ENCODE measurements around the gene ANKRD44.

The ANKRD44 gene

DNA sequence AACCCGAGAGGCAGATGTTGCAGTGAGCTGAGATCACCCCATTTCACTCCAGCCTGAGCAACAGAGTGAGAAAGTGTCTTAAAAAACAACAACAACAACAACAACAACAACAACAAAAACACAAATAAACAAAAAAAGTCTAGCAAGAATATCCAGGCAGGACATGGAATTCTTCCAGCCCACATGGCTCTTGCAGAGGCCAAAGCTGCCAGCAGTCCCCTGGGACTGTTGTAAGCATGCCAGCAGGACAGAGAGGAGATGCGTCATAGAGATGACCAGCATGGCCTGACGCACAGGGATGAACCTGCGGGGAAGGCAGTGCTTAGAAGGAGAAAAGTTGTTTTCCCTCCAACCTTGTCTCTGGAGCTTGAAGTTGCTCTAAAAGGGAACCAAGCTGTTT, 201.8 kb downstream of the ANKRD44 start:
- H3K4me1 ChIP-seq (ENCODE audit: control insufficient read depth, insufficient read depth, low read length) = peaks cover 6% of the 10 kb centered on the region; the same call in 1 of the 2 replicates
- no peak overlapping the region for H3K4me3 ChIP-seq (ENCODE audit: low read depth, low read length)
- no peaks in the 10 kb centered on the region for H3K9me3 ChIP-seq (ENCODE audit: control insufficient read depth, insufficient read depth, low read length)
- H3K9ac ChIP-seq (ENCODE audit: low read depth, low read length) = no peak overlapping the region
- H3K27me3 ChIP-seq (ENCODE audit: control insufficient read depth, insufficient read depth, low read length) = no peaks in the 10 kb centered on the region
- H3K36me3 ChIP-seq (ENCODE audit: control insufficient read depth, insufficient read depth, low read length) = no peaks in the 10 kb centered on the region
- no peak overlapping the region for H3K27ac ChIP-seq (ENCODE audit: low read depth, low read length)

DNA sequence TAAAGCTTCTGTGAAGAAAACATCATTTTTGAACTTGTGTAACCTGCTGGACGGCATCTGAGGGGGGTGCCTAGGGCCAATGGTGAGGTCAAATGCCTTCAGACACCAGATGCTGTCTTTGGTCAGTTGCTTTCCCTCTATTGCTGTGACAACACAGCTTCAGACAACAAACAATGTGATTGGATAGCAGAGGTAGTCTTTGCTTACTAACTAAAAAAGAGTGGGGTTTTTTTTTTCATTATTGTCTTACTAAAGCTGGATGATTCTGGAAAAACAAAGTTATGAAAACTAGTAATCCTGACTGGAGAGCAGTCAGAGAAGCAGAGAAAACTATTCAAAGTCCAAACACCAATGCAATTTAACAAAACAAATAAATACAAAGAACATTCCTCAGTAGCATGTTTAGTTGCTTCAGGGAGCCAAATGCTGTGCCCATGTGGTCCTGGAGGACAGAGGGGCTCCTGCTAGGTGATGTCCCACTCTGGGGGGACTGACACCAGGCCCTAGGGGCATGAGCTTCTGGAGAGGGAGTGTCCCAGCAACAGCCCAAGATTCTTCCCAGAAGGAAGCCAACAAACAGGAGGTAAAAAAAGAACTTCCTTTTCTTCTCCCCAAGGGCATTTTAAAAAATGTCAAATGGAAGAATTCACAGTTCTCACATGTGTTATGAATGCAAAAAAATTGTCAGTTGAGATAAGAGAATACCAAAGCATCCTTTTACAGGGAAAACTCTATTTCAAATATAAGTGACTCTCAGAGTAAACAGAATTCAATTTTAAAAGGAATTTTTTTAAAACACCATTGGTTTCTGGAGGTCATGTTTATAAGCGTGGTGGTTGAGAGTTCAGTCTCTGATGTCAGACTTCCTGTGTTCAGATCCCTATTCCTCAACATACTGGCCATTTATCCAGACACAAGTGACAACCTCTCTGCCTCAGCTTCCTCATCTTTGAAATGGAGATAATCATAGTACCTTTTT, 203.0 kb downstream of the ANKRD44 start:
- peak overlapping the region; percentile 1 for H3K27ac ChIP-seq (ENCODE audit: low read depth, low read length)
- H3K36me3 ChIP-seq (ENCODE audit: control insufficient read depth, insufficient read depth, low read length) = no peaks in the 10 kb centered on the region
- H3K4me1 ChIP-seq (ENCODE audit: control insufficient read depth, insufficient read depth, low read length) = peaks cover 6% of the 10 kb centered on the region; the same call in 1 of the 2 replicates

GRCh38 chr2:197103363-197103762, 207.2 kb downstream of the ANKRD44 start:
- no peaks in the 10 kb centered on the region for H3K9me3 ChIP-seq (ENCODE audit: control insufficient read depth, insufficient read depth, low read length)
- H3K27me3 ChIP-seq (ENCODE audit: control insufficient read depth, insufficient read depth, low read length) = no peaks in the 10 kb centered on the region
- H3K4me1 ChIP-seq (ENCODE audit: control insufficient read depth, insufficient read depth, low read length) = peaks cover 6% of the 10 kb centered on the region; the same call in 1 of the 2 replicates
- no peak overlapping the region for H3K27ac ChIP-seq (ENCODE audit: low read depth, low read length)
- H3K4me3 ChIP-seq (ENCODE audit: low read depth, low read length) = no peak overlapping the region
- H3K9ac ChIP-seq (ENCODE audit: low read depth, low read length) = no peak overlapping the region
- no peaks in the 10 kb centered on the region for H3K36me3 ChIP-seq (ENCODE audit: control insufficient read depth, insufficient read depth, low read length)

More for the DNA sequence above, 203.0 kb downstream of the ANKRD44 start:
- H3K27me3 ChIP-seq (ENCODE audit: control insufficient read depth, insufficient read depth, low read length) = no peaks in the 10 kb centered on the region
- H3K9ac ChIP-seq (ENCODE audit: low read depth, low read length) = no peak overlapping the region
- no peak overlapping the region for H3K4me3 ChIP-seq (ENCODE audit: low read depth, low read length)
- no peaks in the 10 kb centered on the region for H3K9me3 ChIP-seq (ENCODE audit: control insufficient read depth, insufficient read depth, low read length)

GRCh38 chr2:197102231-197102630, 208.3 kb downstream of the ANKRD44 start:
- peaks cover 2% of the 10 kb centered on the region; the same call in 1 of the 2 replicates for H3K4me1 ChIP-seq (ENCODE audit: control insufficient read depth, insufficient read depth, low read length)
- no peak overlapping the region for H3K9ac ChIP-seq (ENCODE audit: low read depth, low read length)
- no peaks in the 10 kb centered on the region for H3K27me3 ChIP-seq (ENCODE audit: control insufficient read depth, insufficient read depth, low read length)
- no peak overlapping the region for H3K27ac ChIP-seq (ENCODE audit: low read depth, low read length)
- H3K36me3 ChIP-seq (ENCODE audit: control insufficient read depth, insufficient read depth, low read length) = no peaks in the 10 kb centered on the region
- no peaks in the 10 kb centered on the region for H3K9me3 ChIP-seq (ENCODE audit: control insufficient read depth, insufficient read depth, low read length)
- H3K4me3 ChIP-seq (ENCODE audit: low read depth, low read length) = no peak overlapping the region

DNA sequence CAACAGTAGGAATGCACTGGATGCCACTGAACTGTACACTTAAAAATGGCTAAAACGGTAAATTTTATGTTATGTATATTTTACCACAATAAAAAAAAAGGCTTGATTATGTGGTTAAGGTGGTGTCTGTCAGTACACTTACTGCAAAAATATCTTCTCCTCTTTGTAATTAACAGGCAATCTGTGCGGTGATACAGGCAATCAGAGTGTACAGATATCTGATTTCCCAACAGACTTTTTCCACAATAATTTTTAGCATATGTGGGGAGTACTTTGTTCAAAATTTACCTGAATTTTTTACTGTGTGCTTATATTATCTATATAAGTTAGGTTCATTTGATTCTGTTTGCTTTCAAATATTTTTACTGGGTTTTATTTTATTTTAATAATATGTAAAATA, 209.1 kb downstream of the ANKRD44 start:
- no peaks in the 10 kb centered on the region for H3K4me1 ChIP-seq (ENCODE audit: control insufficient read depth, insufficient read depth, low read length)

GRCh38 chr2:197097578-197098366, 212.8 kb downstream of the ANKRD44 start:
- Histone ChIP-seq H3K4me3 (ENCODE audit: low read depth, low read length) (no peak overlapping the region), H3K9me3 (ENCODE audit: control insufficient read depth, insufficient read depth, low read length) (no peaks in the 10 kb centered on the region), H3K36me3 (ENCODE audit: control insufficient read depth, insufficient read depth, low read length) (no peaks in the 10 kb centered on the region), H3K9ac (ENCODE audit: low read depth, low read length) (no peak overlapping the region), H3K27ac (ENCODE audit: low read depth, low read length) (no peak overlapping the region), H3K27me3 (ENCODE audit: control insufficient read depth, insufficient read depth, low read length) (no peaks in the 10 kb centered on the region), H3K4me1 (ENCODE audit: control insufficient read depth, insufficient read depth, low read length) (no peaks in the 10 kb centered on the region)

More for the DNA sequence above, 209.1 kb downstream of the ANKRD44 start:
- H3K27ac ChIP-seq (ENCODE audit: low read depth, low read length) = no peak overlapping the region
- no peaks in the 10 kb centered on the region for H3K9me3 ChIP-seq (ENCODE audit: control insufficient read depth, insufficient read depth, low read length)
- H3K4me3 ChIP-seq (ENCODE audit: low read depth, low read length) = no peak overlapping the region
- H3K27me3 ChIP-seq (ENCODE audit: control insufficient read depth, insufficient read depth, low read length) = no peaks in the 10 kb centered on the region
- no peaks in the 10 kb centered on the region for H3K36me3 ChIP-seq (ENCODE audit: control insufficient read depth, insufficient read depth, low read length)
- H3K9ac ChIP-seq (ENCODE audit: low read depth, low read length) = no peak overlapping the region

DNA sequence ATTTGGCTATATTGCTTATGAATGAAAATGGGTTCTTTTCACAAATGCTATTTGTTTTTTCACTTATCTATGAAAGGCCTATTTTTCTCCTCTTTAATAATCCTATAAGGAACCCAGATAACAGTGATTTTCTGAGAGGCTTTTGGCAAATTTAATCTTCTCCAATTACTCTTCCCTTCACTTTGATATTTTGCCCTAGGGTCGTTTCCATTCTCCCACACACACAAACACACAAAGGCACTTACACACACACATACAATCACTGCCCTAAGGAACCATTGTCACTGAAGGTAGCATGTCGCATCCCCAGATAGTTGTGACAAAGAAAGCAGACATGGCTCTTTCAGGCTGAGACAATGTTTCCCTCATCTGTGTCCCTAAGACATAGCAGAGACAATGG, 213.9 kb downstream of the ANKRD44 start:
- Histone ChIP-seq H3K4me3 (ENCODE audit: low read depth, low read length) (no peak overlapping the region), H3K27ac (ENCODE audit: low read depth, low read length) (no peak overlapping the region)

DNA sequence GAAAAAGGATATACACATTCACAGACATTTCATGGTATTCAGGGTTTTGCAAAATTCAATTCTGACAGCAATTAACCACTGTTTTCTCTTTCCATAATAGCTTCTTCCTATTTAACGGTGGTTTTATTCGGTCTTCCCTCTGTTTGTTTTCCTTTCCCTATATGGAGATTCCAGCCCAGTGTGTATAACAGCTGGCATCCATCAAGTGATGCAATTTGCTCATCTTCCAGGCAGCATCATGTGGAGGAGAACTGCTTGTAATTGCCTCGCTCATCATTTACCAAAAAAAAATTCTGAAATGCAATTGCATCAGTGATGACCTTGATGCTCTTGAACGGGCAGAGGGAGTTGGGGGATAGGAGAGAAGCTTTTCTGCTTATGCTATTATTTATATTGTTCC, 218.1 kb downstream of the ANKRD44 start:
- H3K9me3 ChIP-seq (ENCODE audit: control insufficient read depth, insufficient read depth, low read length) = no peaks in the 10 kb centered on the region
- no peak overlapping the region for H3K27ac ChIP-seq (ENCODE audit: low read depth, low read length)
- H3K4me3 ChIP-seq (ENCODE audit: low read depth, low read length) = no peak overlapping the region

More for the DNA sequence above, 213.9 kb downstream of the ANKRD44 start:
- no peaks in the 10 kb centered on the region for H3K27me3 ChIP-seq (ENCODE audit: control insufficient read depth, insufficient read depth, low read length)
- H3K9me3 ChIP-seq (ENCODE audit: control insufficient read depth, insufficient read depth, low read length) = no peaks in the 10 kb centered on the region
- no peak overlapping the region for H3K9ac ChIP-seq (ENCODE audit: low read depth, low read length)
- no peaks in the 10 kb centered on the region for H3K4me1 ChIP-seq (ENCODE audit: control insufficient read depth, insufficient read depth, low read length)
- no peaks in the 10 kb centered on the region for H3K36me3 ChIP-seq (ENCODE audit: control insufficient read depth, insufficient read depth, low read length)

DNA sequence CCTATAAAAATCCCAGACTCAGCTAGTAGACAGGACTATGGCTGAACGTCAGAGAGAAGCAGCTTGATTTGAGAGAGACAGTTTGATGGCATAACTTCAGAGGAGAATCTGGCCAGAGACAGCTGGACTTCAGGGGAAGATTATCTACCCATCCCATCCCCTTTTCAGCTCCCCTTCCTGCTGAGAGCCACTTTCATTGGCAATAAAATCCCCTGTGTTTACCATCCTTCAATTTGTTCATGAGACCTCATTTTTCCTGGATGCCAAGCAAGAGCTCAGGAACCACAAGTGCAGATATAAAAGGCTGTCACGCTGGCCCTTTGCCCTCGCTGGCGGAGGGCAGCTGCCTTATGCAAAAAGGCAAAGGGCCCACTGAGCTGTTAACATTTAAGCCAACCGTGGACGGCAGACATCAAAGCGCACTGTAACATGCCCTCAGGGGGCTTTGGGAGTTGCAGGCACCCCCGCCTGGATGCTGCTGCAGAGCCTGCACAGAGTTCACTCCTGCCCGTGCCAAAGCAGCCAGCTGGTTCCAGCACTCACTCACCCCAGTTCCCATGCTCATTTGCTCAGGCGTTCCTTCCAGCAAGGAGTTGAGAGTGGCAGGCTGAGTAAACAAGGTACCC, 219.7 kb downstream of the ANKRD44 start:
- H3K9me3 ChIP-seq (ENCODE audit: control insufficient read depth, insufficient read depth, low read length) = no peaks in the 10 kb centered on the region
- no peak overlapping the region for H3K27ac ChIP-seq (ENCODE audit: low read depth, low read length)
- H3K27me3 ChIP-seq (ENCODE audit: control insufficient read depth, insufficient read depth, low read length) = no peaks in the 10 kb centered on the region
- no peak overlapping the region for H3K9ac ChIP-seq (ENCODE audit: low read depth, low read length)
- no peak overlapping the region for H3K4me3 ChIP-seq (ENCODE audit: low read depth, low read length)
- no peaks in the 10 kb centered on the region for H3K36me3 ChIP-seq (ENCODE audit: control insufficient read depth, insufficient read depth, low read length)
- no peaks in the 10 kb centered on the region; the same call in 1 of the 2 replicates for H3K4me1 ChIP-seq (ENCODE audit: control insufficient read depth, insufficient read depth, low read length)

More for the DNA sequence above, 218.1 kb downstream of the ANKRD44 start:
- Histone ChIP-seq H3K9ac (ENCODE audit: low read depth, low read length) (no peak overlapping the region), H3K4me1 (ENCODE audit: control insufficient read depth, insufficient read depth, low read length) (no peaks in the 10 kb centered on the region; the same call in 1 of the 2 replicates), H3K27me3 (ENCODE audit: control insufficient read depth, insufficient read depth, low read length) (no peaks in the 10 kb centered on the region), H3K36me3 (ENCODE audit: control insufficient read depth, insufficient read depth, low read length) (no peaks in the 10 kb centered on the region)

- H3K27ac ChIP-seq (ENCODE audit: low read depth, low read length) = no peak overlapping the region
- H3K27me3 ChIP-seq (ENCODE audit: control insufficient read depth, insufficient read depth, low read length) = no peaks in the 10 kb centered on the region
- no peak overlapping the region for H3K9ac ChIP-seq (ENCODE audit: low read depth, low read length)
- no peaks in the 10 kb centered on the region for H3K9me3 ChIP-seq (ENCODE audit: control insufficient read depth, insufficient read depth, low read length)
- no peak overlapping the region for H3K4me3 ChIP-seq (ENCODE audit: low read depth, low read length)
- no peaks in the 10 kb centered on the region for H3K36me3 ChIP-seq (ENCODE audit: control insufficient read depth, insufficient read depth, low read length)
- no peaks in the 10 kb centered on the region; the same call in 1 of the 2 replicates for H3K4me1 ChIP-seq (ENCODE audit: control insufficient read depth, insufficient read depth, low read length)
Measured at GRCh38 chr2:197089655-197090054, 220.9 kb downstream of the ANKRD44 start.
